LNCaP clone FGC (cell line): ENCODE data around the gene SLC10A3.

Experiments
- DNase-seq: peaks from one replicate; pipeline ENCODE4 v3.0.0-alpha.2; 2011; ENCODE audit warnings: low read depth
- H3K4me3 ChIP-seq: 2 replicates; pipeline ENCODE4 v1.5.1; 2011; ENCODE audit warnings: mild to moderate bottlenecking, low read depth, low read length, control low read depth
- TF ChIP-seq, protein P1 (sequence below): IDR thresholded peaks from 2 replicates; pipeline ENCODE4 v1.5.1; 2012; ENCODE audit warnings: mild to moderate bottlenecking; ENCODE audit not compliant: control insufficient read depth, insufficient read depth; ENCODE audit errors: extremely low read depth

The SLC10A3 gene

DNA sequence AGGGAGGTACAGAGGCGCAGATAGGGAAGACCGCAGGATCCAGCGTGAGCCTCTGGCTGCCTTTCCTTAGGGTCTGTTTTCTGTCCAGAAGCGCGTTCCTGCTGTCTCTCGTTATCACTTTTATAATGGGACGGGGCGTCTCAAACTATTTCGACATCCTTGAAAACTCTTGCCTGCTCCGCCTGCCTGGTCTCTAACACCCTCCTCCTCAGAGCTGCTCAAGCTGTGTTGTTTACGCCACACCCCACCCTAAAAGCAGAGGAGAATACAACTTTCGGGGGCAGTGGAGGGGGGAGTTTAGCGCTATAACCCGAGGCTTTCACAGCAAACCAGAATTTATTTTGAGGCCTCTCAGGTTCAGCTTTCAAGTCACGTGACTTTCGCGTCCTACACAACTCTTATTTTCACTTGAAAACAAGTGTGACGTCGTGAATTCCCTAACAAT, 26.2 kb upstream of the SLC10A3 start:
- DNase-seq, result no peak
- TF ChIP-seq, protein P1, sequence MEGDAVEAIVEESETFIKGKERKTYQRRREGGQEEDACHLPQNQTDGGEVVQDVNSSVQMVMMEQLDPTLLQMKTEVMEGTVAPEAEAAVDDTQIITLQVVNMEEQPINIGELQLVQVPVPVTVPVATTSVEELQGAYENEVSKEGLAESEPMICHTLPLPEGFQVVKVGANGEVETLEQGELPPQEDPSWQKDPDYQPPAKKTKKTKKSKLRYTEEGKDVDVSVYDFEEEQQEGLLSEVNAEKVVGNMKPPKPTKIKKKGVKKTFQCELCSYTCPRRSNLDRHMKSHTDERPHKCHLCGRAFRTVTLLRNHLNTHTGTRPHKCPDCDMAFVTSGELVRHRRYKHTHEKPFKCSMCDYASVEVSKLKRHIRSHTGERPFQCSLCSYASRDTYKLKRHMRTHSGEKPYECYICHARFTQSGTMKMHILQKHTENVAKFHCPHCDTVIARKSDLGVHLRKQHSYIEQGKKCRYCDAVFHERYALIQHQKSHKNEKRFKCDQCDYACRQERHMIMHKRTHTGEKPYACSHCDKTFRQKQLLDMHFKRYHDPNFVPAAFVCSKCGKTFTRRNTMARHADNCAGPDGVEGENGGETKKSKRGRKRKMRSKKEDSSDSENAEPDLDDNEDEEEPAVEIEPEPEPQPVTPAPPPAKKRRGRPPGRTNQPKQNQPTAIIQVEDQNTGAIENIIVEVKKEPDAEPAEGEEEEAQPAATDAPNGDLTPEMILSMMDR, result no peak
- H3K4me3 ChIP-seq, result peak overlapping the region; percentile 56

DNA sequence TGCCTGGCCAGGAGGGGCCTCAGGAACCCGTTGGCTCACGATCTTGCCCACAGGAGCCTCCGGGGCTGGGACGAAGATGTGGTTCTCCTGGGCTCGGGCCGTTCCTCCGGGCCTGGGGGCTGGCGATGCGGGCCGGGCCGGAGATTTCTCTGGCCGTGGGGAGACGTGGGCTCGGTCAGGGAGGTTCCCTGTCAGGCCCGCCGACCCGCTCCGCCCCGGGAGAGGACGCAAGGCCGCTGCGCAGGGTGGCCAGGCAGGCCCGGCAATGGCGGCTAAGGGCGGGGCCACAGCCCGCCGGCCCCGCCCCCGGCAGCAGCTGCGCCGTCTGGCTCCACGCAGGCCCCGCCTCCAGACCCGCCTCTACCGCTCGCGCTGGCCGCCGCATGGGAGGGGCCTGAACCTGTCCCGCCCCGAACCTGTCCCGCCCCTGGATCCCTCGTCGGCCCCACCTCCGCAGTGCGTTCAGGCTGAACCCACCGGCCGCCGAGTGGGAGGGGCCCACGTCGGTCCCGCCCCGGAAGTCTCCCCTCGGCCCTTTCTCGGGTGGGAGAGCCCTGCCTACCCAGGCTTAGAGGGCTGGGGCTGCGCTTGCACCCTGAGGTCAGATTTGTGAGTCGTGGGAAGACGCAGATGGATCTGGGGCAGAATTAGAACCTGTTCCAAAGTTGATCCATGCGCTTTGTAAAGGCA, 25.7 kb upstream of the SLC10A3 start, which contains the start of gene FAM3A:
TSS of gene FAM3A (minus strand) at position 267 of the 690 bp plus-strand sequence. CDS start 460 bp downstream, outside the sequence.
- no peak for DNase-seq
- peak within 1 kb of the TSS; percentile 69 for H3K4me3 ChIP-seq
- TF ChIP-seq, protein P1, result no peak

DNA sequence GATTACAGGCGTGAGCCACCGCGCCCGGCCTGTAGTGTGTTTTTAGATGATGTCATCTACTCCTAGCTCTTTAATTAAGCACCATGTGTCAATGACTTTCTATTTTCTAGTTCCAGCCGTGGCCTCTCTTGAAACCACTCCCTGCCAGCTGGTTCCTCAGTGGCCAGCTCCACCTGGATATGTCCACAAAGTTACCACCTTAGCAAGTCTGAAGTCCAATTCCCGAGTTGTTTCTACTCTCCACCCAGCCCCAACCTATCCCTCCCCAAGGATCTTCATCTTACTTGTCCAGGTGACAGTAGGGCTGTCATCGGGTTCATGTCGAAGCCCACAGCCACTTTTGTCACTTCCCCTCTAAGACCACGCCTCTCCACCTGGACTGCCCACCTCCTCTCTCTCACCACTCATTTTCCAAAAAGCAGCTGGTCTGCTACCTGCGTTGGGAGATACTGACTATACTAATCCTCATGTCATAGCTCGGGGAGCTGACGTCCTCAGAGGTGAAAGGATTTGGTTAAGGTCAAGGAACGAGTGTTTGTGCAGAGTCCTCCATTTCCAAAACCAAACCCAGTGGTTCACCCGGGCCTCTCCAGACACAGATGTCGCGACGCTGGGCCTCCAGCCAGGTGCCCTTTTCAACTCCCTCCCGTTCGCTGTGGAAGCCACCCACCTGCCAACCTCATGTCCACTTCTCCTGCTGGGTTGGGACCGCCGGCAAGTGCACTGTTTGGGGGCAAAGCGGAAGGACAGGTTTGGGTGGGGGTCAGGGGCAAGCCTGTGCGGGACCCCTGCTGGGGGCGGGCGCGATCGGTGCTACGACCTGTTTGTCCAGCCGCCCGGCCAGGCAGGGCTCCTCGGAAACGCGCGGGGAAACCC, 24.9 kb upstream of the SLC10A3 start:
- DNase-seq, result no peak
- TF ChIP-seq, protein P1, result no peak
- peak overlapping the region; percentile 69 for H3K4me3 ChIP-seq

DNA sequence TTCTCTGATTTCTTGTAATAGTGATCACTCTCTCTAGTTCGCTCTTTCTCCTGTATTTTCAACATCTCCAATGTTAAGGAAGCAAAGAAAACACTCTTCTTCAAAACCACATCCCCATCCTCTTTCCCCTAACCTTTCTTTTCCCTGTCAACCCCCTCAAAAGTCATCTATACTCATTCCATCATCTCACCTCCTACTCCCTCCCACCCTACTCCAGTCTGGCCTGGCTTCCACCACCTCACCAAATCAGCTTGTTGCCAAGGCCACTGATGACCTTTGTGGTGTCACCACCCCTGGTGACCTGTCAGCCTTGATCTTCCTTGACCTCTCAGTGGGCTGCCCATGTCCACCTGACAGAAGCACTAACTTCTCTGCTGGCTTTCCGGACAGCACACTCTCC, 23.3 kb upstream of the SLC10A3 start:
- TF ChIP-seq, protein P1, result no peak
- DNase-seq, result no peak
- H3K4me3 ChIP-seq, result no peak overlapping the region

DNA sequence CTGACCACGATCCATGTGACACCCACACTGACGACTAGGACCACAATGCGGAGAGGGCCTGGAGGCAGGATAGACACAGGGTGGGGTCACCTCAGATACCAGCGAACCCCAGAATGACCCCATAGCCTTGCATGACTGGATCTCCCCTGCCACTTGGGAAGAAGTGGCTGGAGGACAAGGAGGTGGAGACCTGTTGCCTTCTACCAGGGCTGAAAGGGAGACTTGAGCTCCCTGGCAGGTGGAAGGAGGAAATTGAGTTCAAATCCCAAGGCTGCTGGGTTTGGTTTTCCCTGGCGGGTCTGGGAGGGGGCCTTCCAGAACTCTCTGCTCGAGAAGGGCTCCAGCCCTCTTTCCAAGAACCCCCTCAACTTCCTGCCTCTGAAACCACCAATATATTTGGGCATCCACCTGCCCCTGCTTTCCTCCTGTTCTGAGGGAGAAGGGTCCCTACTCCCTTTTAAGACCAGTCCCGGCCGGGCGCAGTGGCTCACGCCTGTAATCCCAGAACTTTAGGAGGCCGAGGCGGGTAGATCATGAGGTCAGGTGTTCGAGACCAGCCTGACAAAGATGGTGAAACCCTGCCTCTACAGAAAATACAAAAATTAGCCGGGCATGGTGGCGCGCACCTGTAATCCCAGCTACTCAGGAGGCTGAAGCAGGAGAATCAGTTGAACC, 22.6 kb upstream of the SLC10A3 start:
- no peak overlapping the region for H3K4me3 ChIP-seq
- DNase-seq, result no peak
- TF ChIP-seq, protein P1, result no peak

GRCh38 chrX:154511761-154512160, 21.3 kb upstream of the SLC10A3 start:
- DNase-seq, result no peak
- TF ChIP-seq, protein P1, result no peak
- no peak overlapping the region for H3K4me3 ChIP-seq
